ENCODE data around the gene EIF4E2.

DNA sequence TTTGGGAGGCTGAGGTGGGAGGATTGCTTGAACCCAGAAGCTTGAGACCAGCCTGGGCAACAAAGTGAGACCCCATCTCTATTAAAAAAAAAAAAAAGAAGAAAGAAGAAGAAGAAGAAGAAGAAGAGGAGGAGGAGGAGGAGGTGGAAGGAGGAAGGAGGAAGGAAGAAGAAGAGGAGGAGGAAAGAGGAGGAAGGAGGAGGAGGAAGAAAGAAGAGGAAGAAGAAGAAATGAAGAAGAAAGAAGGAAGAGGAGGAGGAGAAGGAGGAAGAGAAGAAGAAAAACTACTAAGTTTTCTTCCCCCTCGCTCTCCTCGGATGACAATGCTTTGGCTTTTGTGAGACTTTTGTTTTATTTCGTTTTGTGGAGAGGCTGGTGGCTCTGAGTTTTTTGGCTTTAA is 52.8 kb downstream of the EIF4E2 start:
- TF ChIP-seq POLR2A (IDR thresholded peaks at IDR 0.05) (no peak), CTCF (IDR thresholded peaks at IDR 0.05) (no peak)
